Prostate gland (tissue), 2 donors: ENCODE measurements around the gene GRK2. TPM values are rescaled to one million over a fixed set of nuclear protein-coding genes. Genes with fewer than 3 reads are reported as not detected.
"Not testable (repeated sequence)": the region's sequence is repeated elsewhere in the genome, so short reads cannot be mapped to it uniquely, and the experiment has no call there.

ENCODE experiments used
- DNase-seq: peaks from one replicate; pipeline ENCODE4 v3.0.0-alpha.2; 2019; ENCODE audit warnings: low spot score
- H3K27ac ChIP-seq, 2 donors: fragments of 200-600 bp; sonication (generic); 2 replicates each; pipeline ENCODE4 v1.5.1; 2017 to 2019
- H3K27me3 ChIP-seq: fragments of 200-600 bp; sonication (generic); replicated peaks from 2 replicates; pipeline ENCODE4 v1.5.1; 2019; ENCODE audit not compliant: insufficient read depth
- H3K36me3 ChIP-seq, 2 donors: fragments of 200-600 bp; sonication (generic); 1 replicate in 1 of 2; 2 replicates in 1 of 2; pipeline versions ENCODE4 v1.5.1 to v1.8.1; 2017 to 2019
- H3K4me1 ChIP-seq: fragments of 200-600 bp; sonication (generic); replicated peaks from 2 replicates; pipeline ENCODE4 v1.5.1; 2019
- H3K4me3 ChIP-seq, 2 donors: fragments of 200-600 bp; sonication (generic); 2 replicates each; pipeline ENCODE4 v1.5.1; 2017 to 2019
- H3K9me3 ChIP-seq: fragments of 200-600 bp; sonication (generic); 2 replicates; pipeline ENCODE4 v1.5.1; 2017
- CTCF ChIP-seq, 4 experiments: fragments of 200-600 bp in 2 of 4; fragments of 450-650 bp in 2 of 4; sonication (generic) in 2 of 4; IDR thresholded peaks; 1 replicate in 3 of 4; 2 replicates in 1 of 4; pipeline ENCODE4 v1.5.1; 2016 to 2019; ENCODE audit warnings: antibody characterized with exemption in 4 of 4, mild to moderate bottlenecking in 2 of 4, moderate library complexity in 2 of 4
- POLR2A ChIP-seq: fragments of 450-650 bp; IDR thresholded peaks from one replicate; pipeline ENCODE4 v1.6.1; 2016; ENCODE audit warnings: antibody characterized with exemption, mild to moderate bottlenecking
- POLR2AphosphoS5 ChIP-seq: sonication (generic); formaldehyde crosslinking; IDR thresholded peaks from one replicate; pipeline ENCODE4 v1.6.1; 2017; ENCODE audit warnings: antibody characterized with exemption
- WGBS: methylation state at CpG from one replicate; pipeline ENCODE4 v1.1.5; 2018; 5-methylcytosine and 5-hydroxymethylcytosine counted together
- intact Hi-C: fragments of 100-400 bp; cut with DNase I; formaldehyde crosslinking; loops from one replicate; pipeline ENCODE4 v1.14.2; 2022
- total RNA-seq, 2 donors: library from RNA; depleted of rRNA; stranded (reverse); fragments of >200 nt; gene quantifications; one replicate each; pipeline ENCODE4 v1.1.0, GENCODE V29; 2016

The GRK2 gene
- total RNA-seq, 2 donors from 2014 or later, result 102 to 111 TPM

GRCh38 chr11:67317205-67317887, 51.1 kb downstream of the GRK2 start:
- Histone ChIP-seq H3K27ac (peak overlapping the region; percentile 94 to 97), H3K27me3 (no peaks in the 10 kb centered on the region), H3K36me3 (no peaks in the 10 kb centered on the region), H3K9me3 (no peaks in the 10 kb centered on the region), H3K4me3 (peak overlapping the region; percentile 65 to 89), H3K4me1 (peaks cover 3% of the 10 kb centered on the region)
- 0% methylated on average over 54 of the region's 55 CpGs for WGBS
- TF ChIP-seq CTCF (IDR thresholded peaks at IDR 0.05), result peak; percentile 86 to 100 (median 98)
- TF ChIP-seq POLR2AphosphoS5, result peak; percentile 92
- TF ChIP-seq POLR2A, result peak; percentile 83
- peak; percentile 96 for DNase-seq
- intact Hi-C loops, result loop anchor here (1.0 to 2.0 kb wide), 2 partner anchors 51 to 237 kb away; partner anchors contain the start of gene GRK2

DNA sequence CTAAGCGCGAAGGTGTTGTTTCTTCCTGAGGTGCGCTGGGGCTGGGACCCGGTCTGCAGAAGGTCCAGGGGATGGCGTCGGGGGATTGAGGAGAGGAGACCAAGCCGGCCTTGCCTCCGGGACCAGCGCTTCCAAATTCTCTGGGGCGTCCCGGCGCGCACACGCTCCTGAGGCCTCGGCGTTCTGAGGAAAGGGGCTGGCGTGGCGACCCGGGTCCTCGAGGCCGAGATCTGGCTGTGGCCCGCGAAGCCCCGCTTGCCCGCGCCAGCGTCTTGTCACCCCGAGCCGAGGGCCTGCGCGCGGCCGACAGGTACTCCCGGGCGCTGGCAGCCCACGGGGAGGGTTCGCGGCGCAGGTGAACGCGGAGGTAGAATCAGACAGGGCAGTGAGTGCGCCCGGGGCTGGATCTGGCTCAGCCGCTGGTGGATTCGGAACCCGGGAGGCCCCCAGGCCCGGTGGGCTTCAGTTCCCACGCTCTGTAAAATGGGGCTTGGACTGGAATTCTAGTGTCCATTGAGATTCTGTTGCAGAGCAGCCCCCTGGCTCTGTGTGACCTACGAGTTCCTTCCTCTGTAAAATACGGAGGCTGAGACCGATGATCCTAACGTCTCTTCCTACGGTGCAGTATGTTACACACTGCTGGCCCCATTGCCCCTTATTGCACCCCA, 51.7 kb downstream of the GRK2 start:
- H3K36me3 ChIP-seq, result no peaks in the 10 kb centered on the region
- TF ChIP-seq POLR2A (peak; percentile 71), CTCF (IDR thresholded peaks at IDR 0.05) (no peak)
- WGBS, result 1% methylated on average over 49 of the region's 53 CpGs
- H3K27ac ChIP-seq, result peak overlapping the region; percentile 94 to 97
- peak; percentile 46 for DNase-seq
- H3K27me3 ChIP-seq, result no peaks in the 10 kb centered on the region
- H3K4me1 ChIP-seq, result no peaks in the 10 kb centered on the region
- H3K4me3 ChIP-seq, result peak overlapping the region; percentile 65 to 89
- intact Hi-C loops, result loop anchor here (1.0 to 2.0 kb wide), 2 partner anchors 52 to 237 kb away; partner anchors contain the start of gene GRK2
- H3K9me3 ChIP-seq, result no peaks in the 10 kb centered on the region

- H3K27ac ChIP-seq, H3K27me3 ChIP-seq, DNase-seq, H3K9me3 ChIP-seq, H3K4me1 ChIP-seq, intact Hi-C loops, H3K36me3 ChIP-seq: not testable (repeated sequence)
- peak overlapping the region; percentile 65 to 89 for H3K4me3 ChIP-seq
- WGBS, result 64% methylated on average over 12 of the region's 12 CpGs
Observed at GRCh38 chr11:67318876-67319275, 52.6 kb downstream of the GRK2 start.

- TF ChIP-seq POLR2AphosphoS5 (no peak), CTCF (IDR thresholded peaks at IDR 0.05) (no peak), POLR2A (no peak)
- Histone ChIP-seq H3K4me3 (no peak overlapping the region), H3K27me3 (no peaks in the 10 kb centered on the region), H3K36me3 (peaks cover 0 to 2% of the 10 kb centered on the region in 2 donors), H3K4me1 (no peaks in the 10 kb centered on the region), H3K27ac (no peak overlapping the region), H3K9me3 (no peaks in the 10 kb centered on the region)
- intact Hi-C loops, result no loop called here
- 50% methylated on average over 3 of the region's 3 CpGs for WGBS
- DNase-seq, result no peak
Observed at GRCh38 chr11:67320011-67320410, 53.7 kb downstream of the GRK2 start.

DNA sequence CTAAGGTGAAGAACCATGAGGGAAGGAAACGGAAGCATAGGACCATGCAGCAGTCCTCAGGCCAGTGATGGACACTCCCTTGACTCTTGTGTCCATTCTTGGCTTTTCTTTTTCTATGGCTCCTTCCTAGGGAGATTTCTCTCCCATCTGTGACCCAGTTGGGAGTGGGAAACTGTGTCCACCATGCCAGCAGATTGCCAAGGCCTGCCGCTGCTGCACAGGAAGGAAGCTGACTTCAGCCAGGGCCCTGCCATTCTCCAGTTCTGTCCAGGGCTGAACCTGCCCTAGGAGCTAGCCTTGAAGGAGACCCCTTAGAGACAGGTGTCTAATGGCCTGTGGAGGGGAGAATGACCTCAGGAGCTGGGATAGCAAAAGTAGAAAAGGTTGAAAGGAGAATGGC, 54.4 kb downstream of the GRK2 start:
- no peaks in the 10 kb centered on the region for H3K4me1 ChIP-seq
- H3K9me3 ChIP-seq, result no peaks in the 10 kb centered on the region
- TF ChIP-seq POLR2A, result no peak
- TF ChIP-seq POLR2AphosphoS5, result no peak
- no peak for TF ChIP-seq CTCF (IDR thresholded peaks at IDR 0.05)
- WGBS, result 89% methylated on average over 2 of the region's 2 CpGs
- DNase-seq, result no peak
- H3K36me3 ChIP-seq, result peaks cover 0 to 2% of the 10 kb centered on the region in 2 donors
- H3K27ac ChIP-seq, result no peak overlapping the region
- intact Hi-C loops, result no loop called here
- no peaks in the 10 kb centered on the region for H3K27me3 ChIP-seq
- no peak overlapping the region for H3K4me3 ChIP-seq
